Epithelial cell of esophagus (primary cell): ENCODE results near the gene NUMB.
A peak's percentile ranks its signal among the peaks of the same experiment; 100 is the strongest.

Source experiments
- DNase-seq: peaks from one replicate; pipeline ENCODE4 v3.0.0; 2010; ENCODE audit warnings: low read depth
- H3K4me3 ChIP-seq: 2 replicates; pipeline ENCODE4 v1.5.1; 2011; ENCODE audit warnings: mild to moderate bottlenecking, low read length, control low read depth
- TF ChIP-seq, protein P1 (sequence below): IDR thresholded peaks from 2 replicates; pipeline ENCODE4 v1.5.1; 2011; ENCODE audit warnings: low read depth, mild to moderate bottlenecking, low read length, control low read depth, inconsistent platforms; ENCODE audit not compliant: insufficient read depth; ENCODE audit errors: missing control alignments

The NUMB gene

DNA sequence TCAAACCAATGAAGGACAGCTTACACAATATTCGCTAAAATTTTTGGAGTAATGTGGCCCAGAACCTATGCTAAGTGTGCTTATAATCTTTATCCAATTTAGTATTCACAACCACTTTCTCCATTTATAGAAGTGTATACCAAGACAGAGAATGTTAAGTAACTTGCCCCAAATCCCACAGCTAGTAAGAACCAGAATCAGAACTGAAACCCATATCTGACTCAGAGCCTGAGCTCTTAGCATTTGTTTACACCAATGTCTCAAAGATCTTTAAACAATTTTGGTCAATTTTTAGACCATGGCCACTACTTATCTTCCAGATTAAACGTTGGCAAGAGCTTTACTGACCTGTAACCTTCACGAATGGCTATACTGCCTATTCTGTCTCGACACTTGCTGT lies 168.1 kb downstream of the NUMB start:
- TF ChIP-seq, protein P1, sequence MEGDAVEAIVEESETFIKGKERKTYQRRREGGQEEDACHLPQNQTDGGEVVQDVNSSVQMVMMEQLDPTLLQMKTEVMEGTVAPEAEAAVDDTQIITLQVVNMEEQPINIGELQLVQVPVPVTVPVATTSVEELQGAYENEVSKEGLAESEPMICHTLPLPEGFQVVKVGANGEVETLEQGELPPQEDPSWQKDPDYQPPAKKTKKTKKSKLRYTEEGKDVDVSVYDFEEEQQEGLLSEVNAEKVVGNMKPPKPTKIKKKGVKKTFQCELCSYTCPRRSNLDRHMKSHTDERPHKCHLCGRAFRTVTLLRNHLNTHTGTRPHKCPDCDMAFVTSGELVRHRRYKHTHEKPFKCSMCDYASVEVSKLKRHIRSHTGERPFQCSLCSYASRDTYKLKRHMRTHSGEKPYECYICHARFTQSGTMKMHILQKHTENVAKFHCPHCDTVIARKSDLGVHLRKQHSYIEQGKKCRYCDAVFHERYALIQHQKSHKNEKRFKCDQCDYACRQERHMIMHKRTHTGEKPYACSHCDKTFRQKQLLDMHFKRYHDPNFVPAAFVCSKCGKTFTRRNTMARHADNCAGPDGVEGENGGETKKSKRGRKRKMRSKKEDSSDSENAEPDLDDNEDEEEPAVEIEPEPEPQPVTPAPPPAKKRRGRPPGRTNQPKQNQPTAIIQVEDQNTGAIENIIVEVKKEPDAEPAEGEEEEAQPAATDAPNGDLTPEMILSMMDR, result no peak
- DNase-seq, result no peak
- no peak overlapping the region for H3K4me3 ChIP-seq

DNA sequence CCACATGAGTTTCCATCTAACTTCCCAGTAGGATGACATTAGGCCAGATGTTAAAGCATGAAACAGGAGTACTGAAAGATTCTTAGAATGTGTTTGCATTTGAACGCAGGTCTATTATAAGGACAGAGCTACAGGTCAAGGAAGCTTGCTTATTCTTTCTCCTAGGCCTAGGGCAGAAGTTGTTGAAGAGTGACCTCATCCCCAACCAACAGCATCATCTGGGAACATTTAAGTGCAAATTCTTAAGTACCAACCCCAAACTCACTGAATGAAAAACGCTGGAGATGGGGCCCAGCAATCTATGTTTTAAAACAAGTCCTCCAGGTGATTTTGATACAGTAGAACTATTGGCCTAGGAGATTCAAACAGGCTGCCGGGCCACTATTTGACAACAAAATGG lies 168.6 kb downstream of the NUMB start:
- TF ChIP-seq, protein P1, result no peak
- H3K4me3 ChIP-seq, result no peak overlapping the region
- no peak for DNase-seq

DNA sequence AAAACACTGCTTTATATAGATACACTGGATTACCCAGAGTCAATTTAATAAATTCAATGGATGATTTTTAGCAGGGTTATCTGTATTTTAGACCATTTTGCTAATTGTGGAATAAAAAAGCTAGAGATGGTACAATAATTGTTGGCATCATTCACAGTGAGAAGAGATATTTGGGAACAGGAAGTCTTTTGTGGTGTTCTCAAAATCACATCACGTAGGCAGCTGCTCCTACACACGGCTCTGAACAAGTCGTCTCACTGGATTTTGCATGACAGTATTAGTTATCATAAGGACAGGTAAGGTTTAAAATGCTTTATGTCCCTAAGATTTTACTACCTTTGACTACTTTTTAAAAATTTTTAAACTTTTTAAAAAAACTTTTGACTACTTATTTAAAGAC lies 169.0 kb downstream of the NUMB start:
- H3K4me3 ChIP-seq, result no peak overlapping the region
- no peak for DNase-seq
- TF ChIP-seq, protein P1, result no peak

DNA sequence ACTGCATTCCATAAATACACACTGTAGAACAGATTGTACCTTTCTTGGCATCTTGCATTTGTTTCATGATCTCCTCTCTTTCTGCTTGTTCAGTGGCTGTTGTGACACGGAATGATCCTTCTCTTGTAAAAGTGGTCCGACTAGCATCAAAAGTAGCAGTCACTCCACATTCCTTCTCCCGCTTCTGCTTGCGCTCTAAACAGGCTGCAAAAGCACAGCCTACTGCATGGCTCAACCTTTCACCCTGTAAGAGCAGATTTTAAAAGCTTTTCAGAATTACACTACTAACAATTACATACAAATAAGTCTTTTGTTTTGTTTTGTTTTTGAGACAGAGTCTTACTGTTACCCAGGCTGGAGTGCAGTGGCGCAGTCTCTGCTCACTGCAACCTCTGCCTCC lies 171.3 kb downstream of the NUMB start:
- DNase-seq, result no peak
- H3K4me3 ChIP-seq, result no peak overlapping the region
- TF ChIP-seq, protein P1, result no peak

- TF ChIP-seq, protein P1, result no peak
- DNase-seq, result no peak
Observed at GRCh38 chr14:73286598-73286997, 171.7 kb downstream of the NUMB start.

DNA sequence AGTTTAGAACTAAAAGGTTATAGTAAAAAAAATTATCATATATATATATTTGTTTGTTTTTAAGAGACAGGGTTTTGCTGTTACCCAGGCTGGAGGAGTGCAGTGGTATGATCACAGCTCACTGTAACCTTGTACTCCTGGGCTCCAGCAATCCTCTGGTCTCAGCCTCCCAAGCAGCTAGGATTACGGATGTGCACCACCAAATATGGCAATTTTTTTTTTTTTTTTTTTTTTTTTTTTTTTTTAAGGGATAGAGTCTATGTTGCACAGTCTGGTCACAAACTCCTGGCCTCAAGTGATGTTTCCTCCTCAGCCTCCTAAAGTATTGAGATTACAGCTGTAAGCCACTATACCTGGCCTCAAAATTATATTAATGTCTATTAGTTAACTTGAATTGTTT lies 172.4 kb downstream of the NUMB start:
- DNase-seq, result no peak
- TF ChIP-seq, protein P1, result no peak
- H3K4me3 ChIP-seq, result no peak overlapping the region

More at GRCh38 chr14:73286598-73286997, 171.7 kb downstream of the NUMB start:
- H3K4me3 ChIP-seq, result no peak overlapping the region

DNA sequence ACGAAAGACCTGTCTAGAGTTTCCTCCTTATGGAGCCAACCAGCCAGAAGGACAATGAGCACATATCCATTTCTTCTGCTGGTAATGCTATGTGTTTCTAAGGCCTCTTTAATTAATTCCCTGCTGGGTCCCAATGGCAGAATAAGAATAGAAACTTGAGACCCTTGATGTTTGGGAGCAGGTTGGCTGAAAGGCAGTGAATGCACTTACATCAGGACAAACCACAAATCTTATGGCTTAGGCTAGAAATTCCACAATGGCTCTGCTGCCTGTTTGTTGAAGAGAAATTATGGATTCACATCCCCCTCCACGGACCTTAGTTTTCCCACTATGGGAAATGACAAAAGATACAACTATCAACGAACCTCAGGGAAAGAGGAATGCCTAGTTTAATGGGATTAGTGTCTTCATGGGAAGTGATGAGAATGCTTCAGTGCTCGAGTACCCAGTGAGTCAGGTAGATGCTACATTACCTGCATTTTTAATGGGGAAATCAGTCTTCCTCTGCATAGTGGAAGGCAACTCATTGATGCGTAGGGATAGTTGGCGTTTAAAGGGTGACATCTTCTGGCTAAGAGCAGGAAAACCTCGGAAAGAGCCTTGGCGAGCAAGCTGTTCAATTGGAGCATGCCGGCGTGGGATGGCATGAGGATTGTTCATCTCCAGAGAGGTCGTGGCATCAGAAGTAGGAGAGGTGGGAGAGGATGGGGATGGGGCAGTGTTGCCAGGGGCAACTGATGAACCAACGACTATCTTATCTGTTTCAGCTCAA lies 174.6 kb downstream of the NUMB start:
- TF ChIP-seq, protein P1, result peak; percentile 48
- H3K4me3 ChIP-seq, result no peak overlapping the region
- peak; percentile 42 for DNase-seq
